ENCODE results near the gene UBTD2.
"Not testable (repeated sequence)": the region's sequence is repeated elsewhere in the genome, so short reads cannot be mapped to it uniquely, and the experiment has no call there.

The UBTD2 gene

DNA sequence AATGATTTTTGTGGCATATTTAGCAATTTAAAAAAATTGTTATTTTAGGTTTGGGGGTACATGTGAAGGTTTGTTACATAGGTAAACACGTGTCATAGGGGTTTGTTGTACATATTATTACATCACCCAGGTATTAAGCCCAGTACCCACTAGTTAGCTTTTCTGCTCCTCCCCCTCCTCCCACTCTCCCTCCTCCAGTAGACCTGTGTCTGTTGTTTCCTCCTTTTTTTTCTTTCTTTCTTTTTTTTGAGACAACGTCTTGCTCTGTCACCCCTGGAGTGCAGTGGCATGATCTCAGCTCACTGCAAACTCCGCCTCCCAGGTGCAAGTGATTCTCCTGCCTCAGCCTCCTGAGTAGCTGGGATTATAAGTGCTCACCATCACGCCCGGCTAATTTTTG is 8.3 kb upstream of the UBTD2 start:
- not testable (repeated sequence) for FAIRE-seq

DNA sequence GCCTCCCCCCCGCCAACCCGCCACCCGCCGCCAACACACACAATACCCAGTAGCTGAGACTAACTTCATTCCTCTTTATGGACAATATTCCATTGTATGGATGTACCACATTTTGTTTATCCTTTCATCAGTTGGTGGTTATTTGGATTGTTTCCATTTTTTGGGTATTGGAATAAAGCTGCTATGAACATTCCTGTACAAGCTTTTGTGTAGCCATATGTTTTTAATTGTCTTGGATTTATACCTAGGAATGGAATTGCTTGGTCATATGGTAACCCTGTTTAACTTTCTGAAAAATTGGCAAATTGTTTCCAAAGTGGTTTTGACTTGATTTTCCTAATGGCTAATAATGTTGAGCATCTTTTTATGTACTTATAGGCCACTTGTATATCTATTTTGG is 4.9 kb upstream of the UBTD2 start:
- FAIRE-seq, result no peak

DNA sequence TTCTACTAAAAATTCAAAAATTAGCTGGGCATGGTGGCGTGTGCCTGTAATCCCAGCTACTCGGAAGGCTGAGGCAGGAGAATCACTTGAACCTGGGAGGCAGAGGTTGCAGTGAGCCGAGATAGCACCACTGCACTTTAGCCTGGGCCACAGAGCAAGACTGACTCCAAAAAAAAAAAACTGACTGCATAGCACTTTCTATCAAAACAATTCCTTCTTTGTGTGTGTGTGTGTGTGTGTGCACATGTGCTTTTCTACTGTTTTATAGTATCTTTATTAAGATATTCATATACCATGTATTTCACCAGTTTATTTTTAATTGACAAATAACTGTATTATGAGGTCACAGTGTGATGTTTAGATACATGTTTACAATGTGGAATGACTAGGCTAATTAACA is 3.6 kb upstream of the UBTD2 start:
- not testable (repeated sequence) for FAIRE-seq

DNA sequence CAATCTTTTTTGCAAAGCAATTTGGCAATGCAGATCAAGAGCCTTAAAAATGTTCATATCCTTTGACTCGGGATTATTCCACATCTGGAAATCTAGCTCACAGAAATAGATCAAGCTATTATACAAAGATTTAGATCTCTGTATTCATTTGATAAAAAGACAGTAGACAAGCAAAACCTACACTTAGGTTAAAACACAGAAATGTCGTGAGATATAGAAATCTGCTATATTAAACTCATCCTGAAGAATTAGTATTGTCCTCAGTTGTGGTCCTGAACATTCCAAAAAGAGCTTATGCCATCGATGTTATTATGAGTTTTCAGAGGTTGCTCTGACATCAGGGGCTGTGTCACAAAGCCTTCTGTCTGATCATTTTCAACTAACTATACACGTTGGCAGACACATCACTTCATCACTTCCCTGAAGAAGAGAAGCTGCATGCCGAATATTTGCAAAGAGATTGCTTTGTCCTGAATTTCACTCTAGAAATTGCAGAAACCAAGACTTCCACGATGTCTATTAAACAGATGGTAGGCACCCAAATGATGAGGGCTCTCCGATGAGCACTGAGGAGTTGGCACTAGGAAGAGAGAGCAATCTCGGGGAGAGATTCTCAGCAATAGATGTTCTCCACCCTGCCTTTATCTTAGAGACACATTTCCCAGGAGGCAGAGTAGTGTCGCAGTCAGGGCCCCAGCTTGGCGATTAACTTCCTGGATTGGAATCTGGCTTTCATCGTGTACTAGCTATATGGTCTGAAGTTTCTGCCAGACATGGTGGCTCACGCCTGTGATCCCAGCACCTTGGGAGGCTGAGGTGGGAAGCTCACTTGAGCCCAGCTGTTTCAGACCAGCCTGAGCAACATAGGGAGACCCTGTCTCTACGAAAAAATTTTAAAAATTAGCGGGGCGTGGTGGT is 1.9 kb upstream of the UBTD2 start:
- FAIRE-seq, result no peak

DNA sequence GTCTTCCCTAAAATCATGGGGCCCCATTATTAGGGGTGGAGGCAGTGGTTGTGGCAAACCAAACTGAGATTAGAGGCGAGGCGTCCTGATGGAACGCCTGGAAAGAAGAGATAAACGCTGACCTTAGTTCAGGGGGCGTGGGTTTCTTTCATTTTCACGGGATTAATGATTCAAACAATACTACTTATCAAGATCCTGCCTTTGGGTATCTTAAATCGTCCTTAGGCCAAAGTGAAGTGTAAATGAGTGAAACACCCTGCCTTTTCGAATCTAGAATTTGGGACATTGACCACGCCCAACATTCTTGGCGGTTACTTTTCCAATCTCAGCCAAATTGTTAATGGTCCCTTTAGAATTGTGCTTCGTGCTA is 1.0 kb upstream of the UBTD2 start:
- no peak for FAIRE-seq

DNA sequence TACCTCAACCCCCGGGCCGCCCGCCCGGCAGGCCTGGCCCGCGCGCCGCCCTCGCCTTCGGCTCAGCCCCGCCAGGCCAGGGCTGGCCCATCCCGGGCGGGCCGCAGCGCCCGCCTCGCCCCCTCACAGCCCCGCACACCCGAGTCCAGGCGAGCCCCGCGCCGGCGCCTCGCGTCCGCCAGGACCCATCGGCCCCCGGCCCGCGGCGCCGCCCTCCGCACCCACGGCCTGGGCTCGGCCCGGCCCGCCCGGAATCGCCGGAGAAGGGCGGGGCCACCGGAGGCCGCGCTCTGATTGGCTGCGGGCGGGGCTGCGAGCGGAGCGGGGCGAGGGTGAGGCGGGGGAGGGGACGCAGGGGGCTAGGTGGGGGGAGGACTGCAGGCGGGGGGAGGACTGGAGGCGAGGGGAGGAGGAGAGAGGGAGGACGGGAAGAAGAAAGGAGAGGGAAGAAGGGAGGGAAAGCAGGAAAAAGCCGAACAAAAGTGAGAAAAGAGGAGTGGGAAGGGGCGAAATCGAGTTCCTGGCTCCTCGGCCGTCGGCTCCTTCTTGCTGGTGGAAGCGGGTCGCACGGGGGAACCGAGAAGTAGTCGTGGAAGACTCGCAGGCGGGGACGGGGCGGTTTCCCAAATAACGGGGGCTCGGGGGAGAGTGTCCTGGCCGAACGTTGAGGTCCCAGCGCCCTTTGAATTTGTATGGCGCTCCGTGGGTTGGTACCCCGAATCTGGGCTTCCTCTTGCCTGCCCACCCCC is 472 bp upstream of the UBTD2 start:
- FAIRE-seq, result no peak

DNA sequence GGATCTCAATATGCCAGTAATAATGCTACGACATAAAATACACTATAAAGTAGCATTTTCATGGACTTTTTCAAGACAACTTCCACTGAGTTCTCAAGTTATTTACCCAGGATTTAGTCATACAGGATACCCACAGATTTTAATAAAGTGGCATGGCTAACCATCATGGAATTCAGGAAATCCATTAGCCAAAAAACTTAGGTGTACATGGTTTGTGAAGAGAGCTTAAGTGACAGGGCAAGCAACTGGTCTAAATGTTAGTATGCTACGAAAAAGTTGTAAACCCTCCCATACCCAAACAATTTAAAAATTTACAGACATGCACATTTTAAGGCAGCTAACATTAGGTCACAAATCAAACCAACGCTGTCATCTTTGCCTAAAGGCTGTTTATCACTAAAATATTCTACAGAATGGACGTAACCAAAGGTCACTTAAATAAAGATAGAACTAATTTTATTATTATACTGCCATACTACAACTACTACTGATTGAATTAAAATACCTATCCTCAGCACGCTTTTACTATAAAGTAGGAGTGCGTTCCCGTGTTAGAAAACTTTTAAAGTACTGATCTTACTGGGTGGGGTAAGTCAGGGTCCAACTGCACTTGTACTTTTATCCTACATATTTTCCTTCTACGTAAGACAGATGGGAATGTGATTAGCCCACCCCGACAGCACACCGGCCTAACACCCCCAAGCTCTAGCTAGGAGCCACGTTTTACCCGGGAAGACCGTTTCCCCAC is 1.1 kb downstream of the UBTD2 start:
- no peak for FAIRE-seq

DNA sequence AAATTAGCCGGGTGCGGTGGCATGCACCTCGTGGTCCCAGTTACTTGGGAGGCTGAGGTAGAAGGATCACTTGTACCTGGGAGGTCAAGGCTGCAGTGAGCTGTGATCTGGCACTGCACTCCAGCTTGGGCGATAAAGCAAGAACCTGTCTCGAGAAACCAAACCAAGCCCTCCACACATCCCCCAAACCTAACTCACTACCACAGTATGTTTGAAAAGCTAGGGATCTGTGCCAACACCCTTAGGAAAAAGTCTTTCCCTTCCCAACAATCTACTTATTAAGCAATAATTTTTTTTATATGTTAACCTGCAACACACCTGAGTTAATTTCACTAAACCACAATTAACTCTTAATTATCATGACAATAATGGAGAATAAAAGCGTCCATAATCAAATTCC is 2.2 kb downstream of the UBTD2 start:
- no peak for FAIRE-seq

DNA sequence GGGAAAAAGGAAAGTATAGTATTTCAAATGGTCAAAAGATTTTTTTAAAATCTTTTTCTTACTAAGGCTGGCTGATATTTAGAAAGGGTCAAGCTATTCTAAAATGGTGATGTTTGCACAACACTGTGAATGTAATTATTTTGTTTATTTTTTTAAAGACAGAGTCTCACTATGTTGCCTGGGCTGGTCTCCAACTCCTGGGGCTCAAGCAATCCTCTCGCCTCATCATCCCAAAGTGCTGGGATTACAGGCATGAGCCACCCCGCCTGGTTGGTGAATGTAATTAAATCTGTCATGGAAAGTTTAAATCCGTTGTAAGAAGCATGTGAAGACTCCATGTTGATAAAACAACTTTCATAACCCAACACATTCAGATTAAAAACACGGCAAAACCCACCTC is 2.6 kb downstream of the UBTD2 start:
- no peak for FAIRE-seq

DNA sequence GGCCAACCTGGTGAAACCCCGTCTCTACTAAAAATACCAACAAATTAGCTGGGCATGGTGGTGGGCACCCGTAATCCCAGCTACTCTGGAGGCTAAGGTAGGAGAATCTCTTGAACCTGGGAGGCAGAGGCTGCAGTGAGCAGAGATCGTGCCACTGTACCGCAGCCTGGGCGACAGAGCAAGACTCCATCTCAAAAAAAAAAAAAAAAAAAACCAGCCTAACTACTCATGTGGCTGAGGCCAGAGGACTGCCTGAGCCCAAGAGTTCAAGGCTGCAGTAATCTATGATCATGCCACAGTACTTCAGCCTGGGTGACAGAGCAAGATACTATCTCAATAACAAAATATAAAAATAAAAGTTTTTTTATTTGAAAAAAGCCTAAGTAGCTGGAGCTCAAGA is 3.2 kb downstream of the UBTD2 start:
- FAIRE-seq, result no peak

DNA sequence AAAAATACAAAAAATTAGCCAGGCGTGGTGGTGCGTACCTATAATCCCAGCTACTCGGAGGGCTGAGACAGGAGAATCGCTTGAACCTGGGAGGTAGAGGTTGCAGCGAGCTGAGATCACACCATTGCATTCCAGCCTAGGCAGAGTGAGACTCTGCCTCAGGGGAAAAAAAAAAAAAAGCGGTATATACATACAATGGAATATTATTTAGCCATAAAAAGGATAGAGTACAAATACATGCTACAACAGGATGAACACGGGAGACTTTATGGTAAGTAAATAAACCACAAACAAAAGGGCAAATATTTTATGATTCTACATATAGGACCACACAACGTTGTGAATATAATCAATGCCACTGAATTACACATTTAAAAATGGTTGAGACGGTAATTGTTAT is 5.2 kb downstream of the UBTD2 start:
- FAIRE-seq, result no peak

DNA sequence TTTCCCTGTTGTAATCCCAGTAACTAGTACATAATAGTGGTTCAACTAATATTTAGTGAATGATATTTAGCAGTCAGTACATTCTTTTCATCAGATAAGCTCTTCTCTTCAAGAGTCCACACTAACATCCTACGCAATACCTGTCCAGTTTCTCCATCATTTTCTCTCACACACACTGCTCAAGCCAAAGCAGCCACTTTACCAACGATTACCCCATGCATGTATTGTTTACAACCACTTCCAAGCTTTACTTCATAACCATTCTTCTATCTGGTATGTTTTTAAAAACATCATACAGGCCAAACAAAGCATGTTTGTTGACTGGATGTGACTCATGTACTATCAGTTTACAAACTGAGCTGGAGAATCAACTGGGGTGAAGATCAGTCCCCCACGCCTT is 7.3 kb downstream of the UBTD2 start:
- no peak for FAIRE-seq

DNA sequence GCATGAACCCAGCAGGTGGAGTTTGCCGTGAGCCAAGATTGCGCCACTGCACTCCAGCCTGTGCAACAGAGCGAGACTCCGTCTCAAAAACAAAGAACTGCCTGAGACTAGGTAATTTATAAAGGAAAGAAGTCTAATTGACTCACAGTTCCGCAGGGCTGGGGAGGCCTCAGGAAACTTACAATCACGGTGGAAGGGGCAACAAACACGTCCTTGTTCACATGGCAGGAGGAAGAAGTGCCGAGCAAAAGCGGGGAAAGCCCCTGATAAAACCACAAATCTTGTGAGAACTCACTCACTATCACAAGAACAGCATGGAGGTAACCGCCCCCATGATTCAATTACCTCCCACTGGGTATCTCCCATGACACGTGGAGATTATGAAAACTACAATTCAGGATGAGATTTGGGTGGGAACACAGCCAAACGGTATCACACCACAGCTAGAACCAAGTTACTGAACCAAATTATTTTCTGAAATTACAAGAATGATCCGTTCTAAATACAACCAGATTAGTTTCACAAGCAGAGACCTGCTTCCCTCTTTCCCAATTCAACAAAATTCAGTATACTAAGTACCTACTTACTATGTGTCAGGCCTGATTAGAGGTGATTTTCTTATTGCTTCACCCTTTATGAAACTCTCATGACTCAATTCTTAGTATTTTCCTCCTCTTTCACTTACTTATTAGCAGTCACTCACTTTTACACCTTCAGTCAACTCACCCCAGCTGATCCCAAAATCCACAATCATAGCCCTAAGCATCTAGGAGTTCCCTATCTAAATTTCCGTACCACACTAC is 8.4 kb downstream of the UBTD2 start:
- FAIRE-seq, result no peak

DNA sequence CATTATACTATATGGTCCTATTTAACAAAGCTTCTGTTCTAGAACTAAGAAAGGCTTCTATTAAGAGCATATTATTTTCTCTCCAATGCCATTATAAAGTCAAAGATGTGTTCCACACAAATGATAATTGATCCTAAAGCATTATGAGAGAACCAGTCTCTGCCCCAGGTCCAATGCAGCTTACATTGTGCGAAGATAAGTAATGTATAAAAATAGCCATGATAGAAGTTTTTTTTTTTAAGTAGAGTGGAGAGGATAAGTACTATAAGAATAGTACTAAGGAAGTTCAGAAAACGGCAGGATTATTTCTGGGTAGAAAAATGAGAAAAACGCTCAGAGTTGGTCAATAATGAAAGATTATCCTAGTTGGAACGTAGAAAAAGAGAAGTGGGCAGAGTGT is 15.6 kb downstream of the UBTD2 start:
- FAIRE-seq, result no peak

DNA sequence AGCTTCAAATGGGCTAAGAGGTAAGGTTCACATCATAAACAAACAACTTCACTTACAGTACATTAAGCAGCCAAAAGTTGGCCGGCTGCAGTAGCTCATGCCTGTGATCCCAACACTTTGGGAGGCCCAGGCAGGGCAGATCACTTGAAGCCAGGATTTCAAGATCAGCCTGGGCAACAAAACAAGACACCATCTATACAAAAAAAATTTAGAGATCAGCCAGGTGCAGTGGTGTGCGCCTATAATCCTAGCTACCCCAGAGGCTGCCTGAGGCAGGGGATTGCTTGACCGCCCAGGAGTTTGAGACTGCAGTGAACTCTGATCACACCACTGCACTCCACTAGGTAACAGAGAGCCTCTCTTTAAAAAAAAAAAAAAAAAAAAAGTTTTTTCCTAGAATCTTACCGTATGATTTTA is 16.9 kb downstream of the UBTD2 start:
- no peak for FAIRE-seq

DNA sequence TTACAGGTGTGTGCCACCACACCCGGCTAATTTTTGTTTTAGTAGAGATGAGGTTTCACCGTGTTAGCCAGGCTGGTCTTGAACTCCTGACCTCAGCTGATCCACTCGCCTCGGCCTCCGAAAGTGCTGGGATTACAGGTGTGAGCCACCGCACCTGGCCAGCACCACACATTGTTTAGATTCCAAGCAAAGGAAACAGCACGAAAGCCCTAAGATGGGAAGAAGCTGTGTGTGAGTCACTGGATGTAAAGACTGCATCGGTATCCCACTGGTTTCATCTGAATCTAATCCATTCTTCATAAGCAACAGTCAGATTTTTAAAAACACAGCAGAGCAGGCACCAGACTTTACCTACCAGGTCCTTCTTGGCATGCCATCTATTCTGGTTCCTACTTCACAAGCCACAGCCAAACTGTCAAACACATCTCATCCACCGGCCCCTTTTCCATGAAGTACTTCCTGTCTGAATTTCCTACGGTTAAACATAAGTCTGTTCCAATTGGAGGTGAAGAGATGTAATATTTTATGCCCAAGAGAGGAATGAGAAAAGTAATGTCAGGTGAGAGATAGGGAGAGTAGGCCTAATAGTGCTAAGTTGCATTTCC is 17.4 kb downstream of the UBTD2 start:
- FAIRE-seq, result no peak

DNA sequence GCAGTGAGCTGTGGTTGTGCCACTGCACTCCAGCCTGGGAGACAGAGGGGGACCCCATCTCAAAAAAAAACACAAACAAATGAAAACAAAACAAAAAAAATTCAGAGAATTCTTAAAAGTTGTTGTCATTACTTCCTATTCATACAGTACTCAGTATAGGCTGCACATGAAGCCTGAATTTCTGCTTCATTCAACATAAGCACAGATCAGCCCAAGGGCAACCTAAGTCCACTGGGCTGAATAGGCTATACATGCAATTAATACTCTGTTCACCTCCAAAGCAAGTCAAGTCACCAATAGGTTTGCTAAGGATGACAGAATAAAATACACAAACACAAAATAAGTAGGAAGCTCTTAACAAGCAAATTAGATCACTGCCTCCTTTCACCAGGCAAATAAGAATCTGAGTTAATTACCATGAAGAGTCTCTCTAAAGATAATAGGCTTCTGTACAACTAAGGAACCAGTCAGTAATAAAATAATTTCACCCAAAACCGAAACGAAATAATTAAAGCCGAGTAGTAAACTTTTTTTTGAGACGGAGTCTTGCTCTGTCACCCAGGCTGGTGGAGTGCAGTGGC is 18.7 kb downstream of the UBTD2 start:
- FAIRE-seq, result no peak

DNA sequence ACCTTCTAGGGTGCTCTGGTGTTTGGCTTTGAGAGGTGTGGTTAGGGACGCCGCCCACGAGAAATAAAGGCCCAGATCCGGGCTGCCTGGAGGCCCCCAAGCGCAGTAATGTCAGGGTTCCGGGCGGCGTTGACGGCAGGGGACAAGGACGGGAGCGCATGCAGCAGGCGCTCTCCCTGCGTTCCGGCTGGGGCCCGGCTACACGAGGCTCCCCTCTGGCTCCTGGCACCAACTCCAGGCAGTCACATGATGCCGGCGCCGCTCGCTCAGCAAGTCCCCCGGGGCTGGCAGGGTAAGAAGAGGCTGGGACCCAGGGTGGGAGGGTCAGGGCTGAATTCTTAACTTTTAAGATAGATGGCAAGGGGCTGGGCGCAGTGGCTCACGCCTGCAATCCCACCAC is 28.1 kb downstream of the UBTD2 start:
- FAIRE-seq, result no peak

DNA sequence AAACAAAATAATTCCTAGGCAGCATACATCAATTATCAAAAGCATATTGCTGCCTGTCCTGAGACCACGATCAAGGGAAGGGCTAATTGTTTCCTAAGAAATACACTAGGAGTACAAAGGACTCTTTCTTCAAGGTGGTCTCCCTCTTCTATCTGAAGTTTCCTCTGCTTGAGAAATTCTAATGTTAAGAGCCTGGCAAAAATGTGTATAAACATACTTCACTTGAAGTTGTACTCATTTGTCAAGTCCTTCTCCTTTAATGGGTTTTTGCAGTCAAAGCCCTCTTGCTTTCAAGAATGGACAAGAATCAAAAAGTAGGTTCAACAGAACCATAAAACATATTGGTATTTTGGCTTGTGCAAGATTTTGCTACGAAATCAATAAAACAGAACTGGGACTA is 31.1 kb downstream of the UBTD2 start:
- no peak for FAIRE-seq

DNA sequence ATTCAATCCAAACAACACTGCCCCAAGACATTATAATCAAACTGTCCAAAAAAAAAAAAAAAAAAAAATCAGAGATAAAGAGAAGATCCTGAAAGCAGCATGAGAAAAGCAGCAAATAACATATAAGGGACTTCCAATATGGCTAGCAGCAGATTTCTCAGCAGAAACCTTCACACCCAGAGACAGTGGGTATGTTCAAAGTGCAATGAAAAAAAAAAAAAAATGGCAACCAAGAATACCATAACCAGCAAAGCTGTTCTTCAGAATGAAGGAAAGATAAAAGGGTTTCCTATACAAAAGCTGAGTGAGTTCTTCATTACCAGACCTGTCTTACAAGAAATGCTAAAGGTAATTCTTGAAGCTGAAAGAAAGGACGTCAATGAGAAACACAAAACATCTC is 32.1 kb downstream of the UBTD2 start:
- no peak for FAIRE-seq

DNA sequence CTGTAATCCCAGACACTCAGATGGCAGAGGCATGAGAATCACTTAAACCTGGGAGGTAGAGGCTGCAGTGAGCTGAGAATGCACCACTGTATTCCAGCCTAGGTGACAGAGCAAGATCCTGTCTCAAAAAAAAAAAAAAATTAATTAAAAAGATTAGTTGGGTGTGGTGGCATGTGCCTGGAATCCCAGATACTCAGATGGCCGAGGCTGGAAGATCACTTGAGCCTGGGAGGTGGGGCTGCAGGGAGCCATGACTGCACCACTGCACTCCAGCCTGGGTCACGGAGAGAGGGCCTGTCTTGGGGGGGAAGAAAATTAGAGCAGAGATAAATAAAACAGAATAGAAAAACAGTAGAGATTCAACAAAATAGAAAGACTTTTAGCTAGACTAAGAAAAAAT is 34.9 kb downstream of the UBTD2 start:
- FAIRE-seq, result no peak

DNA sequence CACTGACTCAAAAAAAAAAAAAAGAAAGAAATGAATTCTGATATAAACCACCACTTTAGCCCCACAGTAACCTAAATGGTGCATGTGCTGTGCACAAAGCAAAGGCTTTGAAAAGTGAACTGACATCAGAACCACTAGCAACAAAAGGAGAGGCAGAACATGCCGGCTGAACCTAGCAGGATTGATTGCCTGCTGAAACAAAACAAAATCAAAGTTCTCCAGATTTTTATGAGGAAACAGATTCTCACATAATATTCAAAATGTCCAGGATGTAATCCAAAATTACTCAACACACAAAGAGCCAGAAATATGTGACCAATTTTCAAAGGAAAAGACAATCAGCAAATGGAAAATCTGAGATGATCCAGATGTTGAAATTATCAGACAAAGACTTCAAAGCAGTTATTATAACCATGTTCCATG is 37.9 kb downstream of the UBTD2 start:
- FAIRE-seq, result no peak

Data from G401.6 (cell line).